Measurements from ENCODE around the gene LLGL2.
"Not testable (repeated sequence)": the region's sequence is repeated elsewhere in the genome, so short reads cannot be mapped to it uniquely, and the experiment has no call there.

- TF ChIP-seq CTCF (IDR thresholded peaks at IDR 0.05); POLR2A (IDR thresholded peaks at IDR 0.05); POLR2AphosphoS5 (IDR thresholded peaks at IDR 0.05); EP300 (IDR thresholded peaks at IDR 0.05; ENCODE audit: low read depth): not testable (repeated sequence)
These were observed 67.9 kb downstream of the LLGL2 start for GRCh38 chr17:75593430-75593829.

Data from transverse colon (tissue), 4 donors.